NCI-H2227 (cell line): ENCODE data around the gene PCSK1N.
A peak's percentile ranks its signal among the peaks of the same experiment; 100 is the strongest.
"Not testable (repeated sequence)": the region's sequence is repeated elsewhere in the genome, so short reads cannot be mapped to it uniquely, and the experiment has no call there.

Source experiments
- DNase-seq: peaks from one replicate; lab custom pipeline; 2025; ENCODE audit not compliant: unreplicated experiment; lab: John Stamatoyannopoulos, UW

Gene PCSK1N

GRCh38 chrX:48824066-48824465 lies 11.3 kb downstream of the PCSK1N start:
- no peak for DNase-seq

- no peak for DNase-seq
These were observed 12.4 kb downstream of the PCSK1N start for GRCh38 chrX:48823053-48823452.

GRCh38 chrX:48819394-48819793 lies 16.0 kb downstream of the PCSK1N start:
- not testable (repeated sequence) for DNase-seq

- no peak for DNase-seq
These were observed 16.5 kb downstream of the PCSK1N start for GRCh38 chrX:48818866-48819265.

GRCh38 chrX:48818098-48818497 lies 17.3 kb downstream of the PCSK1N start:
- no peak for DNase-seq

- no peak for DNase-seq
These were observed 19.2 kb downstream of the PCSK1N start for GRCh38 chrX:48816014-48816810.

- DNase-seq: no peak
These were observed 20.1 kb downstream of the PCSK1N start for GRCh38 chrX:48815266-48815665.

GRCh38 chrX:48814722-48815121 lies 20.7 kb downstream of the PCSK1N start:
- DNase-seq: no peak

- no peak for DNase-seq
These were observed 21.8 kb downstream of the PCSK1N start for GRCh38 chrX:48813644-48814043.

GRCh38 chrX:48806081-48806480 lies 29.3 kb downstream of the PCSK1N start:
- DNase-seq: no peak

GRCh38 chrX:48802905-48803200 lies 32.6 kb downstream of the PCSK1N start:
- no peak for DNase-seq

- peak; percentile 94 for DNase-seq
These were observed 33.1 kb downstream of the PCSK1N start for GRCh38 chrX:48802089-48802904.

- peak; percentile 100 for DNase-seq
These were observed 33.9 kb downstream of the PCSK1N start, which contains the start of gene HDAC6 for GRCh38 chrX:48801280-48802088. Gene HDAC6, plus strand, starts transcription at chrX:48802067. Its CDS starts 626 bp downstream, at chrX:48802693.

GRCh38 chrX:48800574-48801279 lies 34.7 kb downstream of the PCSK1N start:
- no peak for DNase-seq

- no peak for DNase-seq
These were observed 37.1 kb downstream of the PCSK1N start for GRCh38 chrX:48798318-48798717.

- no peak for DNase-seq
These were observed 40.4 kb downstream of the PCSK1N start for GRCh38 chrX:48794911-48795515.

GRCh38 chrX:48794340-48794910 lies 41.0 kb downstream of the PCSK1N start:
- no peak for DNase-seq

- no peak for DNase-seq
These were observed 41.5 kb downstream of the PCSK1N start for GRCh38 chrX:48793935-48794334.

- DNase-seq: no peak
These were observed 43.2 kb downstream of the PCSK1N start for GRCh38 chrX:48792219-48792618.
